ENCODE measurements around the gene MED27.

GRCh38 chr9:131934673-131935072 lies 145.0 kb downstream of the MED27 start:
- TF ChIP-seq CTCF (conservative IDR thresholded peaks at IDR 0.05; ENCODE audit: low read depth, low read length) = no peak
- TF ChIP-seq EZH2phosphoT487 (IDR thresholded peaks at IDR 0.05; ENCODE audit: borderline replicate concordance, low read length) = no peak
- no peak for TF ChIP-seq EZH2 (IDR thresholded peaks at IDR 0.05; ENCODE audit: low read length, unreplicated experiment)
